Activated CD4-positive, alpha-beta T cell treated with anti-CD3 and anti-CD28 coated beads, Interleukin-2, Interleukin-4, amounts not matched to agents 100 ng/mL and 50 ng/mL, durations not matched to agents 16 hours and 8 hours (primary cell): ENCODE data around the gene CDK3.
A peak's percentile ranks its signal among the peaks of the same experiment; 100 is the strongest.

Experiments
- DNase-seq: peaks from one replicate; pipeline ENCODE4 v3.0.0-alpha.2; 2020; ENCODE audit warnings: low spot score

CDK3 gene

GRCh38 chr17:76014100-76014924 is 13.7 kb downstream of the CDK3 start:
- peak; percentile 78 for DNase-seq

DNA sequence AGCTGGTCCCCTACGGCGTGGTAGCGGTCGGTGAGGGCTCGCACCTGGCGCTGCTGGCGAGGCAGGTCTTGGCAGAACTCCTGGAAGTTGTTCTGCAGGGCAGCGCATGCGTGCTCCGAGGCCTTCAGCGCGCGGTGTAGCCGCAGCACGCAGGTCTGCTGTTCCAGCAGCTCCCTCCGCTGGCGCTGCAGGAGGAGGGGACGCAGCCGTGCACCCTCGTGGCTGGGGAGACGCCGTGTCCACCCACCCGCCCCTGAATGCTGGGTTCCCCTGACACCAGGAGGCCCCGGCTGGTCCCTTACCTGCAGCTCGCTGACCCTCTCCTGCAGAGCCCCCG is 14.2 kb downstream of the CDK3 start:
- DNase-seq: no peak

- DNase-seq: no peak
These were observed 17.1 kb downstream of the CDK3 start for GRCh38 chr17:76017481-76018339.

- DNase-seq: no peak
These were observed 17.7 kb downstream of the CDK3 start for GRCh38 chr17:76018340-76018680.

DNA sequence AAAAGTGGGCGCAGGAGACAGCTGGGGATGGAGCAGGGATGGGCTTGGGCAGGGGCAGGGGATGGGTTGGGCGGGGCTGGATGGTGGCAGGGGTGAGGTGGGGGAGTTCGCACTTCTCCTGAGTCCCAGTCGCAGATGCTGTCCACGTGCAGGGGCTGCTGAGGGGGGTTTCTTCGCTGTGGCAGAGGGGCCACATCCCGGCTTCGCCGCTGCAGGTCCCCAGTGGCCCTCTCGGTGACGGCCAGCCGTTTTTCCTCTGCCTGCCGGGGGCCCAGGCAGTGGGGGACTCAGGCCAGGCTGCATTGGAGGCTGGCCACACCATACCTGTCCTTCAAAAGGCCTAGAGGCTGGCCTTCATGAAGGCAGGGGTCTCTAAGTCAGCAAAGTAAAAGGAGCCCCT is 18.1 kb downstream of the CDK3 start:
- DNase-seq: no peak

DNA sequence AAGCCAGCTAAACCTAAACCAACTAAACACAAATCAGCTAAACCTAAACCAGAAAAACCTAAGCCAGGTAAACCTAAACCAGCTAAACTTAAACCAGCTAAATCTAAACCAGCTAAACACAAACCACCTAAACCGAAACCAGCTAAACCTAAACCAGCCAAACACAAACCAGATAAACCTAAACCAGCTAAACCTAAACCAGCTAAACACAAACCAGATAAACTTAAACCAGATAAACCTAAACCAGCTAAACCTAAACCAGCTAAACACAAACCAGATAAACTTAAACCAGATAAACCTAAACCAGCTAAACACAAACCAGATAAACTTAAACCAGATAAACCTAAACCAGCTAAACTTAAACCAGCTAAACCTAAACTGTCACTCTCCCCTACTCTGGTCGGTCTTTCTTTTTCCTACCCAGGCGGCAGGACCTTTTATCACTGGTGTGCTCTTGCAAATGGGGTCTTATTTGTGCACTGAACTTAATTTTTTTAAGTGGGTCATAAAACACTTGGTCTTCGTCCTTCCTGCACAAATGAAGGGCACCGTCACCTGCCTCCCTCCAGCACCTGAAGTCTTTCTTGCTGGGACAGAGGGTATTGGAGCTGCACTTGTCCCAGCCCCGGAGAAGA is 19.3 kb downstream of the CDK3 start:
- no peak for DNase-seq

- no peak for DNase-seq
These were observed 21.6 kb downstream of the CDK3 start for GRCh38 chr17:76022285-76022684.

DNA sequence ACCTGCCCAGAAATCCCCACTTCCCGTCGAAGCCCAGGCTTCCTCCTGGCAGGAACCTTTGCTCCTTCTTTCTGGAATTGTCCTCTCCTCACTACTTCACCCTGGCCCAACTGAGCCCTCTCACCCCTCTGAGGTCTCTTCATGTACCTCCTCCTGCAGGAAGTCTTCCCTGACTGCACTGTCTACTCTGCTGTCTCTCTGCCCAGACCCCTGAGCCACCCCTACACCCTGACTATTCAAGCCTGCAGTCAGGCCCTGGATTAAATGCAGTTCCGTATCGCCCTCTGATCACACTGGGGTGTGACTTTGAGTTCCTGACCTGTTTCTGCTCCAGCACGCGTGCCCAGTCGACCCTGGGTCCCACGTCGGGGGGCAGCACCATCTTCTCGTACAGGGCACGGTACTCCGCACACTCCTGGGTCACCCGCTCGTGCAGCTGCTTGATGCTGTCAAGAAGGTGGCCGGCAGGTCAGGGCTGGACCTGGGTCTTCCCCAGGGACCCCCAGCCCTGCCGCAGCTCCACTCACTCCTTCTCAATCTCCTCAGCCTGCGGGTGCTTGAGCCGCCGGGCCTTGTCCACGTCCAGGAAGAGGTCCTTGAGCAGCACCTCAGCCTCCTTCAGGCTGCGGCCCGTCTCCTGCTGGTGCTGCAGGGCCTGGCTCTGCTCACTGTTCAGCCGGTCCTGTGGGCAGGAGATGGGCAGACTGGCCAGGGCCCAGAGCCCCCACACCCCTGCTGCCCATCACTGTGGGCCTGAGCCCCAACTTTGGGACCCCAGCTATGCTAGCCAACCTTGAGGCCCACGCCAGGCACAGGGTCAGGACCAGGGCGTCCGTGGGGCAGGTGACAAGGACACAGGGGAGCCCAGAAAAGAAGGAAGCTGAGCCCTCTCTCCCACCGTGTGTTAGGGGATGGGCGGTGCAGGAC is 22.6 kb downstream of the CDK3 start:
- no peak for DNase-seq

DNA sequence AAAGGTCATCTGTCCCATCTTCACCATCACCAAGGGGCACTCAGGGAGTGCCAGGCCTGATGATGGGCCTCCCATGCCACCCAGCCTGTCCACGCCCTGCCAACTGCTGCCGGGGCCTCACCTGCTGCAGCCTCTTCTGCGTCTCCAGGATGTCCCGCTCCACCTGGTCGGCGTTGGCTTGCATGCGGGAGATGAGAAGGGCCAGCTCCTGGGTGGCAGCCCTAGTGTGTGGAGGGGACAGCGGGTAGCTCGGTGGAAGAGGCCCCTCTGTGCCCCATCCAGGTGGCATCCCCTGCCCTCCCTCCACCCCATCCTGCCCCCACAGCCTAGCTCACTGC is 23.2 kb downstream of the CDK3 start:
- DNase-seq: no peak

GRCh38 chr17:76024353-76024752 is 23.7 kb downstream of the CDK3 start:
- no peak for DNase-seq

- DNase-seq: no peak
These were observed 24.6 kb downstream of the CDK3 start for GRCh38 chr17:76025294-76025693.

GRCh38 chr17:76026714-76027158 is 26.1 kb downstream of the CDK3 start:
- no peak for DNase-seq

DNA sequence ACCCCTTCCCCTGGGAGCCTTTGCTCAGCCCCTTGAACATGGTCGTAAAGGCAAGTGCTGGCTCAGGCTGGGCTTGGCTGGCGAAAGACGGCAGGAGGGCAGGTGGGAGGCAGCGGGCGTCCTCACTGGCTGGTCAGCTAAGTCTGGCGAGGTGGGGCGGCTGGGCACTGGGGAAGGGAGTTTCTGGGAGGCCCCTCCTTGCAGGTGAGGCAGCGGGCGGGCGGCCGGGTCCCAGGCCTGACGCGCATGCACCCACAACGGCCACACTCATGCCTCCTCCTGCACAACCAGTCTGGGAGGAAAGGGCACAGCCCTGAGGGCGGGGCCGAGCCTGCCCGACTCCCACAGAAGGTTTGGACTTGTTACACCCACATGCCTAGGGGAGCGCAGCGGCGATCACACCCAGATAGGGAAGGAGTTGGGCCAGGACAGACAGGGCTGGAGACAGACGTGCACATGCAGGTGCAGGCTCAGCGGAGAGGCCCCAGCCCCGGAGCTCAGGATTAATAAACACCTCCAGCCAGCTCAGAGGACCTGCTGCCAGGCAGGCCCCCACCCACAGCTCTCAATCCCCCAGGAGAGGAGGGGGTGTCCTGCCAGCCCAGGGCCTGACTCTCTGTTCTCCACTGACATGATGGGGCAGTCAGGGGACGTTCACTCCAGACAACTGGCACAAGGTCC is 26.6 kb downstream of the CDK3 start, which contains the start of gene EVPL:
EVPL (minus strand) TSS at position 148 of the 681 bp plus-strand sequence; CDS start at position 40, 108 bp downstream.
- DNase-seq: no peak

- no peak for DNase-seq
These were observed 31.6 kb downstream of the CDK3 start for GRCh38 chr17:76032073-76032779.

GRCh38 chr17:76032780-76033108 is 32.1 kb downstream of the CDK3 start:
- no peak for DNase-seq

- DNase-seq: no peak
These were observed 32.5 kb downstream of the CDK3 start for GRCh38 chr17:76033139-76033538.

- no peak for DNase-seq
These were observed 34.0 kb downstream of the CDK3 start for GRCh38 chr17:76034428-76035350.

GRCh38 chr17:76036497-76037261 is 36.0 kb downstream of the CDK3 start:
- no peak for DNase-seq

DNA sequence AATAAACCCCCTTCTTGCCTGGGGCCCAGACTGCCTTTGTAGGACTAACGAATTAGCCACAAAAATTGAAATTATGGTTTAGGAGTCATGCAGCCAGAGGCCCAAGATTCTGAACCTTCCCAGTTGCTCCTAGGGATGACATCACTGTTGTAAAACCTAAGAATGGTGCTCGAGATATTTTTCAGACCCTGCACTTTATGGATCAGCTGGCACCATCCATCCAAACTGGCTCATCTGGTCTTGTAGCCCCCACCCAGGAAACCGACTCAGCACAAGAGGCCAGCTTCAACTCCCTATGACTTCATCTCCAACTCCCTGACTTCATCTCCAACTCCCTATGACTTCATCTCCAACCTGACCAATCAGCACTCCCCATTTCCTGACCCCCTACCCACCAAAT is 37.4 kb downstream of the CDK3 start:
- DNase-seq: no peak
